HG02642 (cell line): ENCODE measurements around the gene ANO2.

Experiments used
- ATAC-seq: cut with Tn5 transposase; IDR thresholded peaks from one replicate; pipeline ENCODE4 v1.9.1; 2021; ENCODE audit warnings: mild to moderate bottlenecking; ENCODE audit not compliant: unreplicated experiment, poor library complexity

Gene ANO2

GRCh38 chr12:5945071-5946008 lies at the start of gene ANO2:
TSS of gene ANO2 (minus strand) at chr12:5945259. CDS start at chr12:5945217, 42 bp downstream.
- ATAC-seq, result no peak

- ATAC-seq, result no peak
Observed at GRCh38 chr12:5989621-5990020, 44.6 kb upstream of the ANO2 start.

GRCh38 chr12:5988659-5989116 lies 43.6 kb upstream of the ANO2 start:
- peak; percentile 77 for ATAC-seq

GRCh38 chr12:5988088-5988487 lies 43.0 kb upstream of the ANO2 start:
- ATAC-seq, result no peak

- no peak for ATAC-seq
Observed at GRCh38 chr12:5987573-5987972, 42.5 kb upstream of the ANO2 start.

GRCh38 chr12:5985471-5985870 lies 40.4 kb upstream of the ANO2 start:
- ATAC-seq, result no peak

- ATAC-seq, result no peak
Observed at GRCh38 chr12:5984873-5985272, 39.8 kb upstream of the ANO2 start.

- ATAC-seq, result no peak
Observed at GRCh38 chr12:5982106-5982505, 37.0 kb upstream of the ANO2 start.

- no peak for ATAC-seq
Observed at GRCh38 chr12:5977556-5977955, 32.5 kb upstream of the ANO2 start.

GRCh38 chr12:5976711-5977110 lies 31.7 kb upstream of the ANO2 start:
- no peak for ATAC-seq

- ATAC-seq, result no peak
Observed at GRCh38 chr12:5976196-5976595, 31.1 kb upstream of the ANO2 start.

- ATAC-seq, result no peak
Observed at GRCh38 chr12:5973461-5974115, 28.5 kb upstream of the ANO2 start.

GRCh38 chr12:5972387-5972786 lies 27.3 kb upstream of the ANO2 start:
- ATAC-seq, result no peak

- no peak for ATAC-seq
Observed at GRCh38 chr12:5971194-5971850, 26.3 kb upstream of the ANO2 start.

- ATAC-seq, result no peak
Observed at GRCh38 chr12:5969974-5970690, 25.1 kb upstream of the ANO2 start.

- no peak for ATAC-seq
Observed at GRCh38 chr12:5969156-5969973, 24.3 kb upstream of the ANO2 start.

GRCh38 chr12:5967645-5968415 lies 22.8 kb upstream of the ANO2 start:
- ATAC-seq, result no peak

- ATAC-seq, result no peak
Observed at GRCh38 chr12:5966486-5967095, 21.5 kb upstream of the ANO2 start.
